Sciatic nerve (tissue), 2 donors: ENCODE results near the gene CNOT8. TPM values are rescaled to one million over a fixed set of nuclear protein-coding genes. Genes with fewer than 3 reads are reported as not detected.
A peak's percentile ranks its signal among the peaks of the same experiment; 100 is the strongest.
"Not testable (repeated sequence)": the region's sequence is repeated elsewhere in the genome, so short reads cannot be mapped to it uniquely, and the experiment has no call there.

Experiments
- ATAC-seq: fragments of 200-7000 bp; cut with Tn5 transposase; one replicate; pipeline ENCODE4 v1.9.1; 2020; ENCODE audit warnings: mild to moderate bottlenecking, moderate library complexity
- DNase-seq: peaks from one replicate; pipeline ENCODE4 v3.0.0-alpha.2; 2020; ENCODE audit warnings: low spot score
- intact Hi-C: fragments of 100-400 bp; cut with DNase I; formaldehyde crosslinking; loops from one replicate; pipeline ENCODE4 v1.14.2; 2022
- total RNA-seq: library from RNA; stranded (reverse); fragmentation: NEBNext Ultra II Directional; extraction: Animal tissue kit (Norgen Biotek cat#: 25700); gene quantifications from one replicate; pipeline ENCODE4 v1.2.1, GENCODE V29; 2021
- donor health status: DM: no; HTN: no; CAD: no.
- donor health status: DM: no; HTN: no; CAD: no.

The CNOT8 gene
- total RNA-seq, 1 donor from 2014 or later = 45.3 TPM

GRCh38 chr5:154831451-154831850, 27.0 kb upstream of the CNOT8 start:
- DNase-seq (no peak), ATAC-seq (no peak)
- intact Hi-C loops = no loop called here

DNA sequence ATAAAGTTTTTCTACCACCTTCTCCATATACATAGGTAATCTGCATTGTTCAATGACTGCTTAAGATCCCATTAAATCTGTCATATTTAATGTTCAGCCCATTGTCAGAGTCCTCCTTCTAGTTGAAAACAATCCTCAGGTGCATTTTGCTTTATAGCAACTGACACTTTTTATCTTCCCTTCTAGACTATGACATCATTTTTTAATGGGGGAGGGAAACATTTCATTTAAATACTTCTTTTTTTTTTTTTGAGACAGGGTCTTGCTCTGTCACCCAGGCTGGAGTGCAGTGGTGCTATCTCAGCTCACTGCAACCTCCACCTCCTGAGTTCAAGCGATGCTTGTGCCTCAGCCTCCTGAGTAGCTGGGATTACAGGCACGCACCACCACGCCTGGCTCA, 25.6 kb upstream of the CNOT8 start:
- ATAC-seq, DNase-seq, intact Hi-C loops: not testable (repeated sequence)

- intact Hi-C loops = no loop called here
- ATAC-seq (no peak), DNase-seq (no peak)
Measured at GRCh38 chr5:154834053-154834452, 24.4 kb upstream of the CNOT8 start.

DNA sequence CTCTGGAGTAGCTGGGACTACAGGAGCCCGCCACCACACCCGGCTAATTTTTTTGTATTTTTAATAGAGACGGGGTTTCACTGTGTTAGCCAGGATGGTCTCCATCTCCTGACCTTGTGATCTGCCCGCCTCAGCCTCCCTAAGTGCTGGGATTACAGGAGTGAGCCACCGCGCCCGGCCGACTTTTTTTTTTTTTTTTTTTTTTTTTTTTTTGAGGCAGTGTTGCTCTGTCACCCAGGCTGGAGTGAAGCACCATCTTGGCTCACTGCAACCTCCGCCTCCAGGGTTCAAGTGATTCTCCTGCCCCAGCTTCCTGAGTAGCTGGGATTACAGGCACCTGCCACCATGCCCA, 22.8 kb upstream of the CNOT8 start:
- DNase-seq, intact Hi-C loops: not testable (repeated sequence)
- peak; percentile 13 for ATAC-seq

DNA sequence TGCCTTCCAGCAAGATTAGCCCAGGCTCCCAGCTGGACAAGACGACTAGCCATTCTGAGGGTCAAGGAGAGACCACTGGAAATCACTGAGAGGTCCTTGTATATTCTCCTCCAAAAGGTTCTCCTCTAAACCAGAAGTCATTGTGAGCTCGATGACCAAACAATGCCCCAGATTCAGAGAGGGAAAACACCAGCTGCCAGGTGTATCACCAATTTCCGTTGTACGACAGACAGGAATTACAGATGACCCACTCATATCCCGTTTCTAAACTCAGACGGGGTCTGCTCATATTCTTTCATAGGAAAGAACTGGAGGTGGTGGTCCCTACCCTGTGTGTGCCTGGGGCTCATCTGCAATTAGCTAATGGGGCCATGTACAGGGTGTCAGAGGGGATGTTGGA, 22.2 kb upstream of the CNOT8 start:
- no peak for DNase-seq
- ATAC-seq = no peak
- intact Hi-C loops = no loop called here

GRCh38 chr5:154837009-154837901, 21.2 kb upstream of the CNOT8 start:
- intact Hi-C loops = no loop called here
- ATAC-seq = no peak
- DNase-seq = no peak

- ATAC-seq = no peak
- intact Hi-C loops = no loop called here
- no peak for DNase-seq
Measured at GRCh38 chr5:154840435-154841272, 17.8 kb upstream of the CNOT8 start.

DNA sequence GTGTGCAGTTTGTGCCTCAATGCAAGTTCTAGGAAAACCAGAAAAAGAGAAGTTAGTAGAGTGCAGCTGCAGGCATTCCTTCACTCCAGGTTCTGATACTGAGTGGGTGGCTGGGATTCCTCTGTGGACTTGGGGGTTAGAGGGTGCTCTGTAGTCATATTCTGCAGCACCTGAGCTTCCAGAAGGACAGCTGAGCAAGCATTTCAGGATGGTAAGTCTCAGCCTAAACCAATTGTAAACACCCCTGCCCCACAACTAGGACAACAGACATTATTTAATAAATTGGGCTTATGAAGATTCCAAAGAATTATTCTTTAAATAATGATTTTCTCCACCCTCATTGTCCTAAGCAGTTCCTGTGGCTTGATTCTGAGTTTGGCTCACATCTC, 17.2 kb upstream of the CNOT8 start:
- no peak for ATAC-seq
- DNase-seq = no peak
- intact Hi-C loops = no loop called here

- ATAC-seq (no peak), DNase-seq (no peak)
- intact Hi-C loops = no loop called here
Measured at GRCh38 chr5:154842689-154843530, 15.5 kb upstream of the CNOT8 start.

GRCh38 chr5:154844809-154845208, 13.6 kb upstream of the CNOT8 start:
- ATAC-seq (no peak), DNase-seq (no peak)
- intact Hi-C loops = no loop called here

GRCh38 chr5:154849264-154849785, 9.1 kb upstream of the CNOT8 start:
- intact Hi-C loops = no loop called here
- DNase-seq (no peak), ATAC-seq (no peak)

- ATAC-seq (peak; percentile 77), DNase-seq (no peak)
- intact Hi-C loops = no loop called here
Measured at GRCh38 chr5:154849791-154850201, 8.6 kb upstream of the CNOT8 start.

- peak; percentile 99 for ATAC-seq
- intact Hi-C loops = no loop called here
- peak; percentile 89 for DNase-seq
Measured at GRCh38 chr5:154850255-154851062, 8.0 kb upstream of the CNOT8 start, which contains the start of gene FAXDC2. Gene FAXDC2 (minus strand): TSS chr5:154850603. CDS start chr5:154838178, 12,425 bp downstream.

- ATAC-seq (no peak), DNase-seq (no peak)
- intact Hi-C loops = no loop called here
Measured at GRCh38 chr5:154851351-154851750, 7.1 kb upstream of the CNOT8 start.

DNA sequence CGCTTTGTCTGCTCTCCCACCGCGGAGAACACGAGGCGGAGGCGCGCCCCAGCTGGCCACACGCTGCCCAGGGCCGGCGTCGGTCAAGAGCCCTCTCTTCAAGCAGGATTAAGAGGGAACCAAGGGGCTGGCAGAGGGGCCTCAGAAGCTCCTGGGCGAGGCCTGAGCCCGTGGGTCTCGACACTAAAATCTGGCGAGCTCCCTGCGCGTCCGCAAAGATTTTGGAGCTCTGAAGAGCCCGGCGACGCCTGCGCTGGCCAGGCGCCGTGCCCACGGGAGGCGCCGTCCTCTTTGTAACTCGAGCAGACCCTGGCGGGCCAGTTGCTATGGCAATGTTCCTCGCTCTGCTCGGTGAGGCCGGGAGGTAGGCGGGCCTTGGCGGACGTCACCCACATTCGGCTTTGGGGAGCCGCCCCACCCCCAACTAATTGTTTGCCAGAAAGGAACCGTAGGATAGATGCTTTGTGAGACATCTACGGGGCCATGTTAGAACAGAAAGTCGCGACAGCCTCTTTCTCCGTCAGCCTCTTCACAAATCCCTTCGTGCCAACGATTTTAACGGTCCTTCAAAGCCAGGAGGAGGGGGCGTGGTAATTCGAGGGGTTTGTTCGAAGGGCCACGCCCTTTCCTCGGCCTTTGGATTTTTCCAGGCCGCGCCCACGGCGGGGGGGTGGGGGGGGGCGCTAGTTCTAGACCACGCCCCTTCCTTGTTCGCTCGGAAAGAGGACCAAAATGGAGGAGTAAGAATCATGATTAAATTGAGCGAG, 714 bp upstream of the CNOT8 start:
- intact Hi-C loops = no loop called here
- DNase-seq = peak; percentile 98
- peak; percentile 95 for ATAC-seq

DNA sequence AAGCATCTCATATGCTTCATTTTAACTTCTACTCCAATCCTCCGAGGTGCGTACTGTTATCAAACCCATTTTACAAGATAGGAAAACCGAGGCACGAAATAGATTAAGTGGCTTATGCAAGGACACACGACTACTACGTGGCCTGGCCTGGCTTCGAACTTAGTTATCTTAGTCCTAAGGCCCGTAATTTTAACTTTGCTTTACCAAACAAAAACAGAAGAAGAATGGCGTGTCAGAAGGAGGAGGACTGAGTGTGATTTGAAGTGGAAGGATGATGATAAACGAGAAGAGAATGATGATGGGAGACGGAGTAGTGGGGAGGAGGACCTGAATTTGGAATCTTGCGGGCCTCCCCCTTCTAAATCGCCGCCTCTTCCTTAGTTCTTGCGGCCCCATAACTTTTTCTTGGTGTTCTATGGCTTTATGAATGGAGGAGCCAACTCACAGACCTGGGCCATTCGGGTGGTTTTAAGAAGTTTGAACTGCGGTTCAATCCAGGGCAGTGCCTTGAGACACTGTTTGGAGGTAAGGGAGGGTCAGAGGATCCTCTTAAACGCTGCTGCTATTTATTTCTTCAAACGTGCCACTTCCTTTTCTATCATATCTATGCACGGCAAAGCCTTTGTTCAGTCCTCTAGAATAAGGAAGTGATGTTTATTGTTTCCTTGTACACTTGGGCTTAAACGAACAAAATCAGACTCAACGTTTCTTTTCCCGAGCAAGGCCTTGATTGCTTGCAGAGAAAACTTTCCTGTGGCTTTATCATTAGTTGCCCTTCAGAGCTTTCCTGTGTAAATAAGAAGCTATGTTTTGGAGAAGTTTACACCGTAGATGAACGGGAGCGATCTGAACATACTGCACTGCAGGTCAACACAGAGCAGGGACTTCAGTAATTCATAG, 795 bp downstream of the CNOT8 start:
- ATAC-seq (no peak), DNase-seq (no peak)
- intact Hi-C loops = no loop called here
